K562 (cell line): ENCODE results near the gene ADAM33. TPM values are rescaled to one million over a fixed set of nuclear protein-coding genes. Genes with fewer than 3 reads are reported as not detected.

Source experiments
- CHD2 ChIP-seq: IDR thresholded peaks from 2 replicates; pipeline ENCODE4 v1.6.1; 2011; ENCODE audit warnings: low read depth, low read length
- DDX20 ChIP-seq: fragments of 450-650 bp; IDR thresholded peaks from 2 replicates; pipeline ENCODE4 v1.6.1; 2016; ENCODE audit warnings: missing genetic modification characterization, low read depth, mild to moderate bottlenecking, missing compliant biosample characterization, moderate library complexity
- DPF2 ChIP-seq: fragments of 450-650 bp; IDR thresholded peaks from 2 replicates; pipeline ENCODE4 v1.6.1; 2016
- MBD2 ChIP-seq: sonication (generic); IDR thresholded peaks from 2 replicates; pipeline ENCODE4 v1.6.1; 2016; ENCODE audit warnings: low read depth, borderline replicate concordance
- OTX1 ChIP-seq: fragments of 450-650 bp; formaldehyde crosslinking; IDR thresholded peaks from 2 replicates; pipeline ENCODE4 v1.4.0; 2022; ENCODE audit warnings: mild to moderate bottlenecking
- PHB2 ChIP-seq: fragments of 450-650 bp; IDR thresholded peaks from 2 replicates; pipeline ENCODE4 v1.6.1; 2017; ENCODE audit warnings: low read depth
- POLR2AphosphoS2 ChIP-seq: IDR thresholded peaks from 2 replicates; pipeline ENCODE4 v1.6.1; 2012; ENCODE audit warnings: low read length, improper control_type of control experiment
- RBM22 ChIP-seq: fragments of 200-400 bp; formaldehyde crosslinking; IDR thresholded peaks from 2 replicates; pipeline ENCODE4 v1.6.1; 2018; ENCODE audit warnings: low read length, low read depth; ENCODE audit not compliant: poor library complexity, severe bottlenecking
- RBM25 ChIP-seq: fragments of 200-400 bp; formaldehyde crosslinking; IDR thresholded peaks from 2 replicates; pipeline ENCODE4 v1.6.1; 2018; ENCODE audit warnings: low read length, low read depth, moderate library complexity; ENCODE audit not compliant: severe bottlenecking
- RREB1 ChIP-seq: fragments of 250-450 bp; sonication (Bioruptor Pico); IDR thresholded peaks from 2 replicates; pipeline ENCODE4 v1.4.0; 2020
- USF1 ChIP-seq: sonication (generic); formaldehyde crosslinking; IDR thresholded peaks from 2 replicates; pipeline ENCODE4 v1.9.0; 2022; ENCODE audit warnings: mild to moderate bottlenecking, missing genetic modification reagents
- YY1 ChIP-seq, 3 experiments: IDR thresholded peaks; 2 replicates each; pipeline ENCODE4 v1.6.1; 2011; ENCODE audit warnings: low read length in 2 of 3, mild to moderate bottlenecking in 2 of 3, moderate library complexity in 2 of 3, borderline replicate concordance in 1 of 3, control low read depth in 1 of 3, low read depth in 1 of 3; ENCODE audit not compliant: insufficient read depth in 3 of 3, insufficient replicate concordance in 2 of 3, control insufficient read depth in 1 of 3, insufficient read length in 1 of 3; ENCODE audit errors: extremely low read depth in 1 of 3
- ZFP36 ChIP-seq: fragments of 150-350 bp; IDR thresholded peaks from 2 replicates; pipeline ENCODE4 v1.6.1; 2018; ENCODE audit warnings: low read length, low read depth; ENCODE audit not compliant: partially characterized antibody
- ZNF143 ChIP-seq: sonication (generic); formaldehyde crosslinking; IDR thresholded peaks from 2 replicates; pipeline ENCODE4 v1.9.0; 2022; ENCODE audit warnings: mild to moderate bottlenecking, missing genetic modification reagents
- ZNF408 ChIP-seq: fragments of 250-450 bp; sonication (Bioruptor Pico); IDR thresholded peaks from 2 replicates; pipeline ENCODE4 v1.4.0; 2020; ENCODE audit warnings: low read depth, mild to moderate bottlenecking, moderate library complexity
- polyA plus RNA-seq, 8 experiments: library from polyadenylated mRNA; depleted of rRNA in 4 of 8; stranded (reverse) in 5 of 8; unstranded in 3 of 8; fragments of >200 nt; fragmentation: Nextera tagmentation in 2 of 8; fragmentation: Illumina TruSeq in 1 of 8; extraction: Ambion mirVana in 2 of 8; extraction: Trizol in 1 of 8; gene quantifications; 2 replicates each; pipeline versions ENCODE4 v1.2.1 to v1.2.3, GENCODE V29; 2011 to 2014; ENCODE audit warnings: inconsistent platforms in 1 of 8, missing spikeins in 1 of 8
- total RNA-seq, 7 experiments: library from RNA; depleted of rRNA in 6 of 7; stranded (reverse); fragments of >200 nt in 6 of 7; fragmentation: Illumina TruSeq in 2 of 7; extraction: Trizol in 2 of 7; gene quantifications; 2 replicates each; pipeline versions ENCODE4 v1.2.1 to v1.2.3, GENCODE V29; 2011 to 2021; ENCODE audit warnings: low replicate concordance in 1 of 7
- TF ChIP-seq, protein P1 (sequence below): fragments of 450-650 bp; IDR thresholded peaks from 2 replicates; pipeline ENCODE4 v1.6.1; 2016; ENCODE audit warnings: missing biosample characterization, missing genetic modification characterization
- TF ChIP-seq, protein P2 (sequence below): fragments of 450-650 bp; IDR thresholded peaks from 2 replicates; pipeline ENCODE4 v1.6.1; 2018; ENCODE audit warnings: mild to moderate bottlenecking, low read depth; ENCODE audit not compliant: partially characterized antibody
- TF ChIP-seq, protein P3 (sequence below): sonication (generic); formaldehyde crosslinking; IDR thresholded peaks from 2 replicates; pipeline ENCODE4 v1.5.0; 2020; ENCODE audit warnings: missing genetic modification reagents

The ADAM33 gene
- total and polyA plus RNA-seq, 9 of the 15 experiments (the other 6 are each of a cell fraction or from before 2014, with no cell fraction given) = not detected

GRCh38 chr20:3687655-3688054 is 5.8 kb upstream of the ADAM33 start (continued):
- TF ChIP-seq RREB1 (CRISPR knock-in tag) (no peak), ZNF143 (CRISPR knock-in tag) (peak; percentile 86), ZNF408 (CRISPR knock-in tag) (no peak), YY1 (IDR thresholded peaks at IDR 0.05; ENCODE audit: borderline replicate concordance in 1 of 3, control insufficient read depth in 1 of 3, extremely low read depth in 1 of 3, insufficient read depth in 3 of 3, insufficient read length in 1 of 3, insufficient replicate concordance in 2 of 3, low read depth in 1 of 3, low read length in 2 of 3) (no peak), CHD2 (peak; percentile 45; the same call in 1 of the 2 replicates), MBD2 (peak; percentile 69; the same call in 1 of the 2 replicates), POLR2AphosphoS2 (no peak), RBM25 (peak; percentile 77), PHB2 (no peak), ZFP36 (peak; percentile 43), DPF2 (no peak), DDX20 (tag) (no peak), RBM22 (no peak), OTX1 (CRISPR knock-in tag) (no peak), USF1 (CRISPR knock-in tag) (peak; percentile 95)
- TF ChIP-seq, protein P1, sequence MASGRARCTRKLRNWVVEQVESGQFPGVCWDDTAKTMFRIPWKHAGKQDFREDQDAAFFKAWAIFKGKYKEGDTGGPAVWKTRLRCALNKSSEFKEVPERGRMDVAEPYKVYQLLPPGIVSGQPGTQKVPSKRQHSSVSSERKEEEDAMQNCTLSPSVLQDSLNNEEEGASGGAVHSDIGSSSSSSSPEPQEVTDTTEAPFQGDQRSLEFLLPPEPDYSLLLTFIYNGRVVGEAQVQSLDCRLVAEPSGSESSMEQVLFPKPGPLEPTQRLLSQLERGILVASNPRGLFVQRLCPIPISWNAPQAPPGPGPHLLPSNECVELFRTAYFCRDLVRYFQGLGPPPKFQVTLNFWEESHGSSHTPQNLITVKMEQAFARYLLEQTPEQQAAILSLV = no peak
- TF ChIP-seq, protein P2, sequence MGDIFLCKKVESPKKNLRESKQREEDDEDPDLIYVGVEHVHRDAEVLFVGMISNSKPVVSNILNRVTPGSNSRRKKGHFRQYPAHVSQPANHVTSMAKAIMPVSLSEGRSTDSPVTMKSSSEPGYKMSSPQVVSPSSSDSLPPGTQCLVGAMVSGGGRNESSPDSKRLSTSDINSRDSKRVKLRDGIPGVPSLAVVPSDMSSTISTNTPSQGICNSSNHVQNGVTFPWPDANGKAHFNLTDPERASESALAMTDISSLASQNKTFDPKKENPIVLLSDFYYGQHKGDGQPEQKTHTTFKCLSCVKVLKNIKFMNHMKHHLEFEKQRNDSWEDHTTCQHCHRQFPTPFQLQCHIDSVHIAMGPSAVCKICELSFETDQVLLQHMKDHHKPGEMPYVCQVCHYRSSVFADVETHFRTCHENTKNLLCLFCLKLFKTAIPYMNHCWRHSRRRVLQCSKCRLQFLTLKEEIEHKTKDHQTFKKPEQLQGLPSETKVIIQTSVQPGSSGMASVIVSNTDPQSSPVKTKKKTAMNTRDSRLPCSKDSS = no peak
- TF ChIP-seq, protein P3, sequence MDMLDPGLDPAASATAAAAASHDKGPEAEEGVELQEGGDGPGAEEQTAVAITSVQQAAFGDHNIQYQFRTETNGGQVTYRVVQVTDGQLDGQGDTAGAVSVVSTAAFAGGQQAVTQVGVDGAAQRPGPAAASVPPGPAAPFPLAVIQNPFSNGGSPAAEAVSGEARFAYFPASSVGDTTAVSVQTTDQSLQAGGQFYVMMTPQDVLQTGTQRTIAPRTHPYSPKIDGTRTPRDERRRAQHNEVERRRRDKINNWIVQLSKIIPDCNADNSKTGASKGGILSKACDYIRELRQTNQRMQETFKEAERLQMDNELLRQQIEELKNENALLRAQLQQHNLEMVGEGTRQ = peak; percentile 94
